Measurements from ENCODE around the gene FAM98C. TPM values are rescaled to one million over a fixed set of nuclear protein-coding genes. Genes with fewer than 3 reads are reported as not detected.

Gene FAM98C
- total RNA-seq, 2 experiments from 2014 or later = 21.9 to 31.1 TPM

DNA sequence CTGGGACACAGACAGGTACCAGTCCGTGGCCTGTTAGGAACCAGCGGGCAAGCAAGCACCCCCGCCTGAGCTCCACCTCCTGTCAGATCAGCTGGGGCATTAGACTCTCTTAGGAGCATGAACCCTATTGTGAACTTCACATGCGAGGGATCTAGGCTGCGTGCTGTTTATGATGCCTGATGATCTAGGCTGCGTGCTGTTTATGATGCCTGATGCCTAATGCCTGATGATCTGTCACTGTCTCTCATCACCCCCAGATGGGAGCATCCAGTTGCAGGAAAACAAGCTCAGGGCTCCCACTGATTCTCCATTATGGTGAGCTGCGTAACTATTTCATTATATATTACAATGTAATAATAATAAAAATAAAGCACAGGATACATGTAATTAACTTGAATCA, 19.5 kb downstream of the FAM98C start:
- POLR2A ChIA-PET = no interaction called here
- intact Hi-C loops (cut with micrococcal nuclease; ENCODE audit: unreplicated experiment) = no loop called here

GRCh38 chr19:38424272-38424671, 21.4 kb downstream of the FAM98C start:
- Histone ChIP-seq H3K4me1 (ENCODE audit: insufficient read depth, low read length, poor library complexity, severe bottlenecking) (no peaks in the 10 kb centered on the region), H4K20me1 (ENCODE audit: insufficient read depth, low read length) (no peaks in the 10 kb centered on the region), H3K27ac (ENCODE audit: low read depth, low read length, poor library complexity, severe bottlenecking) (no peak overlapping the region), H3K36me3 (ENCODE audit: insufficient read depth, low read length) (no peaks in the 10 kb centered on the region), H3K4me2 (ENCODE audit: low read length) (no peak overlapping the region), H3K9me2 (ENCODE audit: insufficient read depth, low read length) (no peaks in the 10 kb centered on the region), H3K9me3 (ENCODE audit: low read length) (no peaks in the 10 kb centered on the region), H3K79me2 (ENCODE audit: insufficient read depth, low read depth, low read length) (no peaks in the 10 kb centered on the region), H2AFZ (ENCODE audit: low read length) (no peak overlapping the region), H3K4me3 (ENCODE audit: low read depth, low read length, poor library complexity, severe bottlenecking) (no peak overlapping the region)
- intact Hi-C loops (cut with micrococcal nuclease; ENCODE audit: unreplicated experiment) = no loop called here
- no TSS peak for BruUV-seq (replicated peaks)
- DNase-seq (ENCODE audit: low spot score) = no peak
- TF ChIP-seq EZH2phosphoT487 (IDR thresholded peaks at IDR 0.05; ENCODE audit: borderline replicate concordance, low read depth, low read length) (no peak), CTCF (conservative IDR thresholded peaks at IDR 0.05; ENCODE audit: low read length) (no peak)
- CTCF ChIA-PET (ENCODE audit: unreplicated experiment) = no interaction called here
- POLR2A ChIA-PET = interaction anchor here (0.7 kb wide), 2 partner anchors 157 to 282 kb away, joined by 4 read pairs; no protein-coding TSS in a partner anchor

More for the DNA sequence above, 19.5 kb downstream of the FAM98C start:
- CTCF ChIA-PET (ENCODE audit: unreplicated experiment) = no interaction called here
- H3K9me3 ChIP-seq (ENCODE audit: low read length) = no peaks in the 10 kb centered on the region
- no peaks in the 10 kb centered on the region for H3K36me3 ChIP-seq (ENCODE audit: insufficient read depth, low read length)
- H3K4me2 ChIP-seq (ENCODE audit: low read length) = no peak overlapping the region
- TF ChIP-seq EZH2phosphoT487 (IDR thresholded peaks at IDR 0.05; ENCODE audit: borderline replicate concordance, low read depth, low read length) (no peak), CTCF (conservative IDR thresholded peaks at IDR 0.05; ENCODE audit: low read length) (no peak)
- no peak for DNase-seq (ENCODE audit: low spot score)
- no peak overlapping the region for H3K27ac ChIP-seq (ENCODE audit: low read depth, low read length, poor library complexity, severe bottlenecking)
- H4K20me1 ChIP-seq (ENCODE audit: insufficient read depth, low read length) = no peaks in the 10 kb centered on the region
- H3K4me1 ChIP-seq (ENCODE audit: insufficient read depth, low read length, poor library complexity, severe bottlenecking) = peaks cover 8% of the 10 kb centered on the region
- H3K9me2 ChIP-seq (ENCODE audit: insufficient read depth, low read length) = no peaks in the 10 kb centered on the region
- no peaks in the 10 kb centered on the region for H3K79me2 ChIP-seq (ENCODE audit: insufficient read depth, low read depth, low read length)
- BruUV-seq (replicated peaks) = no TSS peak
- no peak overlapping the region for H3K4me3 ChIP-seq (ENCODE audit: low read depth, low read length, poor library complexity, severe bottlenecking)
- no peak overlapping the region for H2AFZ ChIP-seq (ENCODE audit: low read length)

GRCh38 chr19:38425222-38425809, 22.4 kb downstream of the FAM98C start:
- H3K36me3 ChIP-seq (ENCODE audit: insufficient read depth, low read length) = no peaks in the 10 kb centered on the region
- intact Hi-C loops (cut with micrococcal nuclease; ENCODE audit: unreplicated experiment) = no loop called here
- ChIA-PET POLR2A (interaction anchor here (0.6 to 0.7 kb wide), 3 partner anchors 135 to 283 kb away, joined by 3 to 4 read pairs (median 4); no protein-coding TSS in a partner anchor), CTCF (ENCODE audit: unreplicated experiment) (interaction anchor here (0.6 kb wide), 1 partner anchor 222 kb away, joined by 3 read pairs; the partner anchor contains the start of gene ACTN4)
- TF ChIP-seq EZH2phosphoT487 (IDR thresholded peaks at IDR 0.05; ENCODE audit: borderline replicate concordance, low read depth, low read length) = no peak
- TF ChIP-seq CTCF (conservative IDR thresholded peaks at IDR 0.05; ENCODE audit: low read length) = no peak
- H3K79me2 ChIP-seq (ENCODE audit: insufficient read depth, low read depth, low read length) = no peaks in the 10 kb centered on the region
- no peak overlapping the region for H3K27ac ChIP-seq (ENCODE audit: low read depth, low read length, poor library complexity, severe bottlenecking)
- BruUV-seq (replicated peaks) = no TSS peak
- no peaks in the 10 kb centered on the region for H3K9me2 ChIP-seq (ENCODE audit: insufficient read depth, low read length)
- no peak overlapping the region for H3K4me2 ChIP-seq (ENCODE audit: low read length)
- no peak for DNase-seq (ENCODE audit: low spot score)
- no peaks in the 10 kb centered on the region for H3K9me3 ChIP-seq (ENCODE audit: low read length)
- H3K4me1 ChIP-seq (ENCODE audit: insufficient read depth, low read length, poor library complexity, severe bottlenecking) = no peaks in the 10 kb centered on the region
- H2AFZ ChIP-seq (ENCODE audit: low read length) = no peak overlapping the region
- no peaks in the 10 kb centered on the region for H4K20me1 ChIP-seq (ENCODE audit: insufficient read depth, low read length)
- H3K4me3 ChIP-seq (ENCODE audit: low read depth, low read length, poor library complexity, severe bottlenecking) = no peak overlapping the region

All from OCI-LY7 (cell line).